H1 (cell line): ENCODE data around the gene YWHAG. TPM values are rescaled to one million over a fixed set of nuclear protein-coding genes. Genes with fewer than 3 reads are reported as not detected.

Source experiments
- CTCF ChIA-PET: fragments of 300-600 bp; sonication (Branson Sonifier 250); formaldehyde crosslinking; loops from one replicate; lab custom pipeline; 2021; ENCODE audit not compliant: partially characterized antibody; lab: Charles Lee
- POLR2A ChIA-PET: fragments of 300-600 bp; sonication (Branson Sonifier 250); formaldehyde crosslinking; loops from one replicate; lab custom pipeline; 2021; ENCODE audit warnings: inconsistent platforms; ENCODE audit not compliant: partially characterized antibody; lab: Charles Lee
- DNase-seq, 2 experiments: peaks; one replicate each; pipeline versions ENCODE4 v3.0.0 to v3.0.0-alpha.2; 2010 to 2022; ENCODE audit warnings: low spot score in 2 of 2, low read depth in 1 of 2, mixed read lengths in 1 of 2
- FAIRE-seq: peaks from 2 replicates; lab custom pipeline; 2011; peaks lifted over from hg19 to GRCh38; lab: Jason Lieb, UNC
- H2AFZ ChIP-seq: 2 replicates; pipeline ENCODE4 v1.8.1; 2012; ENCODE audit warnings: low read length, inconsistent platforms
- H2AK5ac ChIP-seq: 2 replicates; pipeline ENCODE4 v1.6.1; 2013; ENCODE audit warnings: low read depth, low read length
- H2BK120ac ChIP-seq: replicated peaks from 2 replicates; pipeline ENCODE3; 2013; ENCODE audit warnings: low read depth, low read length, inconsistent platforms
- H2BK12ac ChIP-seq: 2 replicates; pipeline ENCODE4 v1.6.1; 2013; ENCODE audit warnings: low read depth, low read length
- H2BK15ac ChIP-seq: 2 replicates; pipeline ENCODE4 v1.6.1; 2013; ENCODE audit warnings: low read length
- H2BK20ac ChIP-seq: 2 replicates; pipeline ENCODE4 v1.6.1; 2013; ENCODE audit warnings: low read length
- H2BK5ac ChIP-seq: 2 replicates; pipeline ENCODE4 v1.6.1; 2013; ENCODE audit warnings: low read depth, low read length
- H3K14ac ChIP-seq: 2 replicates; pipeline ENCODE4 v1.6.1; 2013; ENCODE audit warnings: inconsistent platforms; ENCODE audit not compliant: insufficient read length
- H3K18ac ChIP-seq: 2 replicates; pipeline ENCODE4 v1.6.1; 2013; ENCODE audit warnings: low read length; ENCODE audit errors: extremely low read depth
- H3K23ac ChIP-seq: 2 replicates; pipeline ENCODE4 v1.6.1; 2013; ENCODE audit warnings: inconsistent platforms; ENCODE audit not compliant: insufficient read length
- H3K23me2 ChIP-seq: 2 replicates; pipeline ENCODE4 v1.6.1; 2013; ENCODE audit warnings: low read depth, low read length
- H3K27ac ChIP-seq: 2 replicates; pipeline ENCODE4 v1.6.1; 2011; ENCODE audit warnings: low read depth, low read length, inconsistent platforms
- H3K27me3 ChIP-seq, 4 experiments: replicated peaks in 1 of 4; 1 replicate in 1 of 4; 2 replicates in 3 of 4; pipeline versions ENCODE4 v1.6.1 to v1.8.1; 2011 to 2013; ENCODE audit warnings: low read length in 3 of 4, mild to moderate bottlenecking in 3 of 4, inconsistent platforms in 2 of 4, mixed read lengths in 2 of 4, moderate library complexity in 1 of 4; ENCODE audit not compliant: control insufficient read depth in 3 of 4, insufficient read depth in 3 of 4; ENCODE audit errors: extremely low read depth in 1 of 4
- H3K36me3 ChIP-seq, 4 experiments: 2 replicates each; pipeline versions ENCODE4 v1.6.1 to v1.8.1; 2011 to 2013; ENCODE audit warnings: mild to moderate bottlenecking in 4 of 4, low read length in 3 of 4, moderate library complexity in 2 of 4, control low read depth in 1 of 4, inconsistent platforms in 1 of 4; ENCODE audit not compliant: insufficient read depth in 4 of 4, control insufficient read depth in 2 of 4
- H3K4ac ChIP-seq: replicated peaks from 2 replicates; pipeline ENCODE3; 2013; ENCODE audit warnings: low read length, low read depth, mixed read lengths, inconsistent platforms; ENCODE audit not compliant: insufficient read length
- H3K4me1 ChIP-seq, 4 experiments: replicated peaks in 1 of 4; 1 replicate in 1 of 4; 2 replicates in 3 of 4; pipeline versions ENCODE4 v1.6.1 to v1.8.1; 2011 to 2013; ENCODE audit warnings: low read length in 3 of 4, inconsistent platforms in 2 of 4, mixed read lengths in 1 of 4; ENCODE audit not compliant: insufficient read depth in 4 of 4, control insufficient read depth in 3 of 4
- H3K4me2 ChIP-seq, 2 experiments: 2 replicates each; pipeline versions ENCODE4 v1.6.1 to v1.8.1; 2011 to 2013; ENCODE audit warnings: low read depth in 2 of 2, low read length in 2 of 2, control low read depth in 1 of 2, inconsistent platforms in 1 of 2, mild to moderate bottlenecking in 1 of 2; ENCODE audit not compliant: insufficient read depth in 1 of 2
- H3K4me3 ChIP-seq, 4 experiments: fragments of 200-600, 300-600 bp in 1 of 4; sonication (generic), shearing (Covaris generic), sonication (Bioruptor Twin) in 1 of 4; 2 replicates each; pipeline versions ENCODE4 v1.5.1 to v1.8.1; 2011 to 2016; ENCODE audit warnings: low read length in 4 of 4, low read depth in 3 of 4, control low read depth in 2 of 4, inconsistent platforms in 2 of 4, mild to moderate bottlenecking in 2 of 4, mixed read lengths in 1 of 4, moderate library complexity in 1 of 4; ENCODE audit not compliant: insufficient read depth in 2 of 4; ENCODE audit errors: extremely low read depth in 1 of 4
- H3K56ac ChIP-seq: replicated peaks from 2 replicates; pipeline ENCODE3; 2013; ENCODE audit warnings: low read depth, mild to moderate bottlenecking, mixed read lengths, low read length, inconsistent platforms; ENCODE audit not compliant: insufficient read length
- H3K79me1 ChIP-seq: 2 replicates; pipeline ENCODE4 v1.6.1; 2013; ENCODE audit warnings: low read depth, low read length, control low read depth
- H3K79me2 ChIP-seq, 2 experiments: 2 replicates each; pipeline versions ENCODE4 v1.6.1 to v1.8.1; 2012 to 2013; ENCODE audit warnings: low read length in 2 of 2, mild to moderate bottlenecking in 2 of 2, inconsistent platforms in 1 of 2; ENCODE audit not compliant: insufficient read depth in 2 of 2, control insufficient read depth in 1 of 2
- H3K9ac ChIP-seq, 4 experiments: replicated peaks in 1 of 4; 1 replicate in 1 of 4; 2 replicates in 3 of 4; pipeline versions ENCODE4 v1.6.1 to v1.8.1; 2011 to 2013; ENCODE audit warnings: low read depth in 3 of 4, low read length in 3 of 4, control low read depth in 2 of 4, mild to moderate bottlenecking in 2 of 4, moderate library complexity in 2 of 4, inconsistent platforms in 1 of 4; ENCODE audit errors: extremely low read depth in 1 of 4
- H3K9me3 ChIP-seq, 2 experiments: 2 replicates each; pipeline versions ENCODE4 v1.6.1 to v1.8.1; 2012 to 2013; ENCODE audit warnings: mild to moderate bottlenecking in 2 of 2, moderate library complexity in 2 of 2, control low read depth in 1 of 2, inconsistent platforms in 1 of 2, low read depth in 1 of 2, low read length in 1 of 2, mixed read lengths in 1 of 2; ENCODE audit not compliant: insufficient read depth in 2 of 2
- H4K20me1 ChIP-seq, 2 experiments: replicated peaks in 1 of 2; 2 replicates each; pipeline versions ENCODE3 to v1.8.1; 2011 to 2013; ENCODE audit warnings: inconsistent platforms in 2 of 2, low read length in 2 of 2, mild to moderate bottlenecking in 1 of 2; ENCODE audit not compliant: insufficient read depth in 2 of 2, control insufficient read depth in 1 of 2
- H4K5ac ChIP-seq: 2 replicates; pipeline ENCODE4 v1.6.1; 2013; ENCODE audit warnings: low read length, low read depth, mixed read lengths, inconsistent platforms; ENCODE audit not compliant: insufficient read length
- H4K8ac ChIP-seq: 2 replicates; pipeline ENCODE4 v1.8.0; 2013; ENCODE audit warnings: mild to moderate bottlenecking, moderate library complexity, low read length, inconsistent platforms; ENCODE audit not compliant: insufficient read depth; ENCODE audit errors: extremely low read depth
- H4K91ac ChIP-seq: replicated peaks from 2 replicates; pipeline ENCODE3; 2013; ENCODE audit warnings: low read length, mixed read lengths, inconsistent platforms; ENCODE audit not compliant: insufficient read length
- BRCA1 ChIP-seq: IDR thresholded peaks from 2 replicates; pipeline ENCODE4 v1.6.1; 2012; ENCODE audit warnings: low read depth, low read length, improper control_type of control experiment
- EZH2 ChIP-seq: fragments of 200-600 bp; sonication (generic); IDR thresholded peaks from 2 replicates; pipeline ENCODE4 v1.7.1; 2012; ENCODE audit warnings: low read depth, mild to moderate bottlenecking, moderate library complexity, low read length, inconsistent platforms; ENCODE audit not compliant: severe bottlenecking
- NRF1 ChIP-seq: IDR thresholded peaks from 2 replicates; pipeline ENCODE4 v1.6.1; 2011; ENCODE audit warnings: mild to moderate bottlenecking, low read depth, low read length, improper control_type of control experiment
- RXRA ChIP-seq: IDR thresholded peaks from 2 replicates; pipeline ENCODE4 v1.6.1; 2011; ENCODE audit warnings: low read depth, mild to moderate bottlenecking, low read length, moderate library complexity; ENCODE audit not compliant: insufficient read depth
- SIRT6 ChIP-seq: IDR thresholded peaks from one replicate; pipeline ENCODE4 v1.7.1; 2012; ENCODE audit warnings: low read length, inconsistent platforms
- SP1 ChIP-seq: IDR thresholded peaks from 2 replicates; pipeline ENCODE4 v1.6.1; 2011; ENCODE audit warnings: low read depth, low read length
- SP2 ChIP-seq: IDR thresholded peaks from 2 replicates; pipeline ENCODE4 v1.6.1; 2012; ENCODE audit warnings: mild to moderate bottlenecking, low read length, inconsistent platforms
- ZNF274 ChIP-seq: IDR thresholded peaks from 2 replicates; pipeline ENCODE4 v1.7.0; 2012; ENCODE audit warnings: low read length, borderline replicate concordance; ENCODE audit errors: extremely low read depth
- WGBS, 2 experiments: shearing (Covaris generic) in 1 of 2; methylation state at CpG; one replicate each; pipeline versions ENCODE4 v1.1.6 to v1.1.7; 2013 to 2015; ENCODE audit warnings: low lambda C conversion rate in 2 of 2, mixed read lengths in 2 of 2, inconsistent platforms in 1 of 2, low coverage in 1 of 2, missing lambda C conversion rate in 1 of 2; ENCODE audit not compliant: insufficient replicate concordance in 2 of 2, insufficient coverage in 1 of 2, insufficient read length in 1 of 2; ENCODE audit errors: extremely low coverage in 1 of 2, missing lambda C conversion rate in 1 of 2; 5-methylcytosine and 5-hydroxymethylcytosine counted together
- polyA plus RNA-seq, 7 experiments: library from polyadenylated mRNA; depleted of rRNA in 3 of 7; stranded (reverse) in 5 of 7; unstranded in 2 of 7; fragments of >200 nt in 5 of 7; fragments of 200-250 nt in 2 of 7; gene quantifications; 1 replicate in 5 of 7; 2 replicates in 1 of 7; 4 replicates in 1 of 7; pipeline versions ENCODE4 v1.2.1 to v1.2.3, GENCODE V29; 2011 to 2013; ENCODE audit warnings: missing spikeins in 2 of 7, mixed read lengths in 2 of 7
- total RNA-seq: library from RNA; stranded (reverse); fragmentation: NEBNext Ultra II Directional; extraction: Animal tissue kit (Norgen Biotek cat#: 25700); gene quantifications from 2 replicates; pipeline ENCODE4 v1.2.1, GENCODE V29; 2021
- TF ChIP-seq, protein P1 (sequence below), 3 experiments: IDR thresholded peaks; 1 replicate in 2 of 3; 2 replicates in 1 of 3; pipeline versions ENCODE4 v1.5.1 to v1.6.1; 2011; ENCODE audit warnings: low read length in 3 of 3, mild to moderate bottlenecking in 3 of 3, inconsistent platforms in 2 of 3, low read depth in 1 of 3, moderate library complexity in 1 of 3; ENCODE audit not compliant: insufficient read depth in 1 of 3; ENCODE audit errors: control extremely low read depth in 1 of 3
- TF ChIP-seq, protein P2 (sequence below): IDR thresholded peaks from 2 replicates; pipeline ENCODE4 v1.6.1; 2012; ENCODE audit warnings: low read length, inconsistent platforms

Gene YWHAG
- total and polyA plus RNA-seq, 2 of the 8 experiments (the other 6 are each of a cell fraction or from before 2014, with no cell fraction given), result 57.2 to 241 TPM

DNA sequence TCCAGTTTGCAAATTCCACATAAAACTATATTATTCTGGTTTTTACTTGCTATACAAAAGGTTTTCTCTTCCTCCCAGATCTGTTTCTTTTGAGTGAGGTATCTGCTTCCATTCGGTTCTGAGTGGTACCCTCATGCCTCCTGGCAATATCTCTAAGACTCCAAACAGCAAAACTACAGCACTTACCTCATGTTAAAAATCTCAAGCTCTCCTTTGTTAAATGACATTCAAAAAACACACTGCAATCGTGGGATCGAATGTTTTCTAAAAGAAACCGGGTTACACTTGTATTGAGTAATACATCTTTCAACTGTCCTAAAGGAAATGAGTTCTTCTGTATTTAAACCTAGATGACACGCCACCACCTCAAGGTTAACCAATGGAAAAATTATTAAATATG, 11.1 kb downstream of the YWHAG start:
- Histone ChIP-seq H3K14ac (no peak overlapping the region), H3K4ac (no peak overlapping the region), H3K27me3 (no peaks in the 10 kb centered on the region), H4K20me1 (peaks cover 36 to 49% of the 10 kb centered on the region in 2 experiments), H2AK5ac (no peak overlapping the region), H2BK5ac (no peak overlapping the region), H3K4me3 (no peak overlapping the region), H2BK15ac (no peak overlapping the region), H3K79me1 (peaks cover 16% of the 10 kb centered on the region), H2AFZ (no peak overlapping the region), H3K36me3 (peaks cover 18 to 72% (median 56%) of the 10 kb centered on the region in 4 experiments), H2BK120ac (no peak overlapping the region), H3K4me1 (0 out of 7 replicates have a peak, but pooled peaks cover 0 to 2% (median 0%) of the 10 kb centered on the region in 4 experiments), H3K9me3 (no peaks in the 10 kb centered on the region), H3K56ac (no peak overlapping the region), H4K91ac (no peak overlapping the region), H4K8ac (no peak overlapping the region), H2BK12ac (no peak overlapping the region), H3K4me2 (no peak overlapping the region), H2BK20ac (no peak overlapping the region), H3K27ac (no peak overlapping the region), H4K5ac (no peak overlapping the region), H3K23me2 (no peaks in the 10 kb centered on the region), H3K23ac (no peak overlapping the region), H3K9ac (no peak overlapping the region), H3K79me2 (peaks cover 58 to 99% of the 10 kb centered on the region in 2 experiments), H3K18ac (no peak overlapping the region)
- no peak for FAIRE-seq
- no peak for DNase-seq
- WGBS, 2 experiments, result 96% methylated on average over 5 of the region's 5 CpGs; no CpG with 5 or more reads in 1 of the 2 experiments
- ChIA-PET POLR2A (interaction anchor here (0.8 to 14.3 kb wide), 3 partner anchors 8 to 11 kb away, joined by 3 to 249 read pairs (median 8); partner anchors contain the start of gene YWHAG), CTCF (interaction anchor here (0.7 to 1.0 kb wide), 3 partner anchors 13 to 34 kb away, joined by 3 read pairs; no protein-coding TSS in a partner anchor)
- TF ChIP-seq, protein P1, sequence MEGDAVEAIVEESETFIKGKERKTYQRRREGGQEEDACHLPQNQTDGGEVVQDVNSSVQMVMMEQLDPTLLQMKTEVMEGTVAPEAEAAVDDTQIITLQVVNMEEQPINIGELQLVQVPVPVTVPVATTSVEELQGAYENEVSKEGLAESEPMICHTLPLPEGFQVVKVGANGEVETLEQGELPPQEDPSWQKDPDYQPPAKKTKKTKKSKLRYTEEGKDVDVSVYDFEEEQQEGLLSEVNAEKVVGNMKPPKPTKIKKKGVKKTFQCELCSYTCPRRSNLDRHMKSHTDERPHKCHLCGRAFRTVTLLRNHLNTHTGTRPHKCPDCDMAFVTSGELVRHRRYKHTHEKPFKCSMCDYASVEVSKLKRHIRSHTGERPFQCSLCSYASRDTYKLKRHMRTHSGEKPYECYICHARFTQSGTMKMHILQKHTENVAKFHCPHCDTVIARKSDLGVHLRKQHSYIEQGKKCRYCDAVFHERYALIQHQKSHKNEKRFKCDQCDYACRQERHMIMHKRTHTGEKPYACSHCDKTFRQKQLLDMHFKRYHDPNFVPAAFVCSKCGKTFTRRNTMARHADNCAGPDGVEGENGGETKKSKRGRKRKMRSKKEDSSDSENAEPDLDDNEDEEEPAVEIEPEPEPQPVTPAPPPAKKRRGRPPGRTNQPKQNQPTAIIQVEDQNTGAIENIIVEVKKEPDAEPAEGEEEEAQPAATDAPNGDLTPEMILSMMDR (IDR thresholded peaks at IDR 0.05; ENCODE audit: control extremely low read depth in 1 of 3, insufficient read depth in 1 of 3, low read depth in 1 of 3, low read length in 3 of 3), result no peak
- TF ChIP-seq SIRT6 (no peak), BRCA1 (no peak), SP1 (no peak), NRF1 (no peak), RXRA (no peak), SP2 (no peak), ZNF274 (no peak), EZH2 (no peak)
- TF ChIP-seq, protein P2, sequence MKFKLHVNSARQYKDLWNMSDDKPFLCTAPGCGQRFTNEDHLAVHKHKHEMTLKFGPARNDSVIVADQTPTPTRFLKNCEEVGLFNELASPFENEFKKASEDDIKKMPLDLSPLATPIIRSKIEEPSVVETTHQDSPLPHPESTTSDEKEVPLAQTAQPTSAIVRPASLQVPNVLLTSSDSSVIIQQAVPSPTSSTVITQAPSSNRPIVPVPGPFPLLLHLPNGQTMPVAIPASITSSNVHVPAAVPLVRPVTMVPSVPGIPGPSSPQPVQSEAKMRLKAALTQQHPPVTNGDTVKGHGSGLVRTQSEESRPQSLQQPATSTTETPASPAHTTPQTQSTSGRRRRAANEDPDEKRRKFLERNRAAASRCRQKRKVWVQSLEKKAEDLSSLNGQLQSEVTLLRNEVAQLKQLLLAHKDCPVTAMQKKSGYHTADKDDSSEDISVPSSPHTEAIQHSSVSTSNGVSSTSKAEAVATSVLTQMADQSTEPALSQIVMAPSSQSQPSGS, result no peak
